Measurements from ENCODE around the gene PUM1.
"Not testable (repeated sequence)": the region's sequence is repeated elsewhere in the genome, so short reads cannot be mapped to it uniquely, and the experiment has no call there.

The PUM1 gene, protein sequence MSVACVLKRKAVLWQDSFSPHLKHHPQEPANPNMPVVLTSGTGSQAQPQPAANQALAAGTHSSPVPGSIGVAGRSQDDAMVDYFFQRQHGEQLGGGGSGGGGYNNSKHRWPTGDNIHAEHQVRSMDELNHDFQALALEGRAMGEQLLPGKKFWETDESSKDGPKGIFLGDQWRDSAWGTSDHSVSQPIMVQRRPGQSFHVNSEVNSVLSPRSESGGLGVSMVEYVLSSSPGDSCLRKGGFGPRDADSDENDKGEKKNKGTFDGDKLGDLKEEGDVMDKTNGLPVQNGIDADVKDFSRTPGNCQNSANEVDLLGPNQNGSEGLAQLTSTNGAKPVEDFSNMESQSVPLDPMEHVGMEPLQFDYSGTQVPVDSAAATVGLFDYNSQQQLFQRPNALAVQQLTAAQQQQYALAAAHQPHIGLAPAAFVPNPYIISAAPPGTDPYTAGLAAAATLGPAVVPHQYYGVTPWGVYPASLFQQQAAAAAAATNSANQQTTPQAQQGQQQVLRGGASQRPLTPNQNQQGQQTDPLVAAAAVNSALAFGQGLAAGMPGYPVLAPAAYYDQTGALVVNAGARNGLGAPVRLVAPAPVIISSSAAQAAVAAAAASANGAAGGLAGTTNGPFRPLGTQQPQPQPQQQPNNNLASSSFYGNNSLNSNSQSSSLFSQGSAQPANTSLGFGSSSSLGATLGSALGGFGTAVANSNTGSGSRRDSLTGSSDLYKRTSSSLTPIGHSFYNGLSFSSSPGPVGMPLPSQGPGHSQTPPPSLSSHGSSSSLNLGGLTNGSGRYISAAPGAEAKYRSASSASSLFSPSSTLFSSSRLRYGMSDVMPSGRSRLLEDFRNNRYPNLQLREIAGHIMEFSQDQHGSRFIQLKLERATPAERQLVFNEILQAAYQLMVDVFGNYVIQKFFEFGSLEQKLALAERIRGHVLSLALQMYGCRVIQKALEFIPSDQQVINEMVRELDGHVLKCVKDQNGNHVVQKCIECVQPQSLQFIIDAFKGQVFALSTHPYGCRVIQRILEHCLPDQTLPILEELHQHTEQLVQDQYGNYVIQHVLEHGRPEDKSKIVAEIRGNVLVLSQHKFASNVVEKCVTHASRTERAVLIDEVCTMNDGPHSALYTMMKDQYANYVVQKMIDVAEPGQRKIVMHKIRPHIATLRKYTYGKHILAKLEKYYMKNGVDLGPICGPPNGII
- long read RNA-seq, donor 1, full-length matches to known transcripts: 2 of 2 reads
- long read RNA-seq, donor 1, partial matches to known transcripts: 0 of 2 reads
- long read RNA-seq, donor 1, other reads (novel, unspliced or antisense): 0 of 2 reads
- long read RNA-seq, donor 2, full-length matches to known transcripts: 2 of 2 reads
- long read RNA-seq, donor 2, partial matches to known transcripts: 0 of 2 reads
- long read RNA-seq, donor 2, other reads (novel, unspliced or antisense): 0 of 2 reads
- long read RNA-seq, donor 3, partial matches to known transcripts: 5 of 7 reads
- long read RNA-seq, donor 3, other reads (novel, unspliced or antisense): 0 of 7 reads
- long read RNA-seq, donor 4, full-length matches to known transcripts: 3 of 19 reads
- long read RNA-seq, donor 4, partial matches to known transcripts: 16 of 19 reads
- long read RNA-seq, donor 4, other reads (novel, unspliced or antisense): 0 of 19 reads
- long read RNA-seq, donor 5, full-length matches to known transcripts: 3 of 14 reads
- long read RNA-seq, donor 5, partial matches to known transcripts: 11 of 14 reads
- long read RNA-seq, donor 5, other reads (novel, unspliced or antisense): 0 of 14 reads
- long read RNA-seq, donor 6, full-length matches to known transcripts: 1 of 85 reads
- long read RNA-seq, donor 6, partial matches to known transcripts: 84 of 85 reads
- long read RNA-seq, donor 6, other reads (novel, unspliced or antisense): 0 of 85 reads
- long read RNA-seq, donor 7, full-length matches to known transcripts: 2 of 56 reads
- long read RNA-seq, donor 7, partial matches to known transcripts: 54 of 56 reads
- long read RNA-seq, donor 7, other reads (novel, unspliced or antisense): 0 of 56 reads
- long read RNA-seq, donor 8, full-length matches to known transcripts: 5 of 20 reads
- long read RNA-seq, donor 8, partial matches to known transcripts: 15 of 20 reads
- long read RNA-seq, donor 8, other reads (novel, unspliced or antisense): 0 of 20 reads

DNA sequence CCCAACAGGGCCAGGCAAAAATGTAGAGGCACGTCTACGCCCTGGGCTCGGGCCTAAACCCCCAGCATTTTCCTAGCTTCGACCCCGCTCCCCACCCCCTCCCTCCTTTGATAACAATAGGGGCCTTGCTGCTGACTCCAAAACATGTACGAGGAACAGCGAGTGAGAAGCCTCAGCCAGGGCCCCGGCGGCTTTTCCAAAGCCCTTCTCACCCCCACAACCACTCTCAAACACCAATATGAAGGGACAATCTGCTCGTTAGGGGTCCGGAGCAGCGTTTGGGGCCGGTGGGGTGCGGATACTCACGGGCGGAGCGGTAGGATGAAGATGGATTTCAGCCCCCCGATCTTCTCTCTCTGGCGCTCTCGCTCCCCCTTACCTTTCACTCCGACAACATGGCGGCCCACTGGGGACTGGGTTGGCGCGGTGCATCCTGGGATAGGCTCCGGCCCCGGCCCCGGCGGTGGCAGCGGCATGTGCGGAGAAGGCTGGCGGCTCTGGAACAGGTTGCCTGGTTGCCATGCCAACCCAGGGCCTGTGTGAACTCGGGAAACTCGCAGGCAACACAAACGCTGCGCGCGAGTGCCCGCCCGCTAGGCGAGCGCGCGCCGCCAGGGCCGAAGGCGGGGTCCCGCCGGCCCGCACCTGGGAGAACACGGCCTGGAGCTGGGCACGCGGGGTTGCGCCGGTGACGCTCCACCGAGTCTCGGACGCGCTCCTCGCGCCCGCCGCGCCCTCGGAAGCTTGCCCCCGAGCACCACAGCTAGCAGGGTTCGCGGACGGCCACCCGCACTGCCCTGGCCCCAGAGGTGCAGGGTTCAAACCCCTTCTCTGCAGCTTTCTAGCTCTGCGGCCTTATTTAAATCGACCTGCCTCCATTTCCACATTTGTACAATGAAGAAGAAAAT lies at the start of gene PUM1:
Gene PUM1, minus strand, starts transcription at position 408 of the 908 bp plus-strand sequence. CDS start 6,151 bp downstream, outside the sequence.
- peak; percentile 99 for DNase-seq

DNA sequence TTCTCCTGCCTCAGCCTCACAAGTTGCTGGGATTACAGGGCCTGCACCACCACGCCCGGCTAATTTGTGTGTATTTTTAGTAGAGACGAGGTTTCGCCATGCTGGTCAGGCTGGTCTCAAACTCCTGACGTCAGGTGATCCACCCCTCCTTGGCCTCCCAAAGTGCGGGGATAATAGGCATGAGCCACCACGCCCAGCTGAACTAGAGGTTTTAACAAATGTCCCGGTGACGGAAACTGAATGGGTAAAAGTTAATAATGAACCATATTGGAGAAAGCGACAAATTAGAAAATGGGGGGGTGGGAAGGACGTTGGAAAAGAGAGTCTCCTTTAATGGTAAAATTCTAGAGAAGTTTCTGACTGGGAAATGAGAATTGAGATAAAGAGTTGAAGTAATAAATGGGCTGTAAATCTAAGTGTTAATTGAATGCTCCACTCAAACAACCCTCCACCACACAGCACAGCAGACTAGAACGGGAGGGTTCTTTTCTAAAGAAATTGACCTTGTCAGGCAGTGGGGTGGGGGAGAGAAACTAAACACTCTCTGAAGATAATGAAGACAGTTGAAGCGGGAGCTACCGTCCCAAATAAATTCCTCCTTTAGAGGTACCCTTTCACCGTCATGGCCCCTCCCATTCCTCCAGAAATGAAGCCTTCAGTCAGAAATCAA lies 46.9 kb upstream of the PUM1 start:
- DNase-seq: peak; percentile 26

DNA sequence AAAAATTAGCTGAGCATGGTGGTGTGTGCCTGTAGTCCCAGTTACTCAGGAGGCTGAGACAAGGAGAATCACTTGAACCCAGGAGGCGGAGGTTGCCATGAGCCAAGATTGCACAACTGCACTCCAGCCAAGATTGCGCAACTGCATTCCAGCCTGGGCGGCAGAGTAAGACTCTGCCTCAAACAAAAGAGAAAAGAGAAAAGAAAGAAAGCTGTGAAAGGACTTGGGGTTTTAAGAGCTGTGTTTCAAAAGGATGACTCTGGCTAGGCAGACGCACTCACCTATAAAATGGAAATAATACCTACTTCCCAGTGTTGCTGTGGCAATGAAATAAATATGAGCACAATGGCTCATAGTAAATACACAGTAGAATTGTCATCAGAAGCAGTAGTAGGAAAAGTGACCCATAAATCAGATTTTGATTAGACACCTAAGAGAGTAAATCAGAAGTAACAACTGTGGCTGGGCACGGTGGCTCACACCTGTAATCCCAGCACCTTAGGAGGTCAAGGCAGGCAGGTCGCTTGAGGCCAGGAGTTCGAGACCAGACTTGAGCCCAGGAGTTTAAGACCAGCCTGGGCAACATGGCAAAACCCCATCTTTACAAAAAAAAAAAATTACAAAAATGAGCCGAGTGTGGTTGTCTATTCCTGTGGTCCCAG lies 45.9 kb upstream of the PUM1 start:
- DNase-seq: no peak

DNA sequence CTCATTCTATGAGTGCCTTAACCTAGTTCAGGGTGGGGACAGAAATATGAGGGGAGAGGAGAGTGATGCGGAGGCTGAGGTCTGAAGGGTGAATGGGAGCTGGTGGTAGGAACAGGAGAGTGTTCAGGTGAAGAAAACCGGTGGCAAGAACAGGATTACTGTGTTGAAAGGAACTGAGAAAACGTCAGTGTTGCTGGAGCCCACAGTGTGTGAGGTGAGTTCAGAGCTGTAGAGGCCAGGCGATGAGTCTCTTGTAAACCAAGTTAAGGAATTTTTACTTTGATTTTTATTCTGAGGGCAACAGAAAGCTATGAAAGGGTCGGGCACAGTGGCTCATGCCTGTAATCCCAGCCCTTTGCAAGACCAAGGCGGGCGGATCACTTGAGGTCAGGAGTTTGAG lies 45.3 kb upstream of the PUM1 start:
- DNase-seq: no peak

DNA sequence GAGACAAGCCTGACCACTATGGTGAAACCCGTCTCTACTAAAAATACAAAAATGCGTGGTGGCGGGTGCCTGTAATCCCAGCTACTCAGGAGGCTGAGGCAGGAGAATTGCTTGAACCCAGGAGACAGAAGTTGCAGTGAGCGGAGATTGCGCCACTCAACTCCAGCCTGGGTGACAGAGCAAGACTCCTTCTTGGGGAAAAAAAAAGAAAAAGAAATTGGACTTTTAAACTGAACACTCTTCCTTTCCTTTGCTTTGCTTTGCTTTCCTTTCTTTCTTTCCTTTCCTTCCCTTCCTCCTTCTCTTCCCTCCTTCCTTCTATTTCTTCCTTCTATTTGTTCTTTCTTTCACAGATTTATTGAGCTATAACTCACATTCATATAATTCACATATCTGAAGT lies 43.3 kb upstream of the PUM1 start:
- no peak for DNase-seq

DNA sequence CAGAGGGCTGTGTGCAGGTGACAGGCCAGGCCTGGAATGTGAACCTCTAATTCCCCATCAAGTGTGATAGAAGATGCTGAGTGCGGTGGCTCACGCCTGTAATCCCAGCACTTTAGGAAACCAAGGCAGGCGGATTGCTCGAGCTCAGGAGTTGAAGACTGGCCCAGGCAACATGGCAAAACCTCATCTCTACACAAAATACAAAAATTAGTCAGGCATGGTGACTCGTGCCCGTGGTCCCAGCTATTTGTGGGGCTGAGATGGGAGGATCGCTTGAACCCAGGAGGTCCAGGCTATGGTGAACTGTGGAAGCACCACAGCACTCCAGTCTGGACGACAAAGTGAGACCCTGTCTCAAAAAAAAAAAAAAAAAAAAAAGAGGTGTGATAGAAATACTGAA lies 40.1 kb upstream of the PUM1 start:
- DNase-seq: no peak

DNA sequence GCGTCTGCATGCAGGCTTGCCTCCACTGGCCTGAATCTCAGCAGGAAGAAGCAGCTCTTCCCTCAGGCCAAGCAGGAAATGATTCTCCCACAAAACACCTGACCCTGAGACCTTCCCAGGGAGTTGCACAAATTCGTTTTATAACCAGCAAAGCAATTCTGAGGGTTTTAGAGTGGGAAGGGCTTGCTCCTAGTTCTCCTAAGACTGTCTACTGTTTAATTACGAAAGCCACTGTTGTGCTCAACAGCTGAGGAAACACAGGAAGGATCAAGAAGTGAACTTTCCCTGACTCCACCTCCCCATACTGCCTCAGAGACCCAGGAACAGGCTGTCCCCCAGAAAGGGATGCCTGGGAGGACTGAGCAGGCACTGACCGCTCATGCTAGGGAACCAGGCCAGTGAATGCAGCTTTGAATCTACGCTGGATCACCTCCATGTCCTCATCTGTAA lies 37.0 kb upstream of the PUM1 start:
- no peak for DNase-seq

DNA sequence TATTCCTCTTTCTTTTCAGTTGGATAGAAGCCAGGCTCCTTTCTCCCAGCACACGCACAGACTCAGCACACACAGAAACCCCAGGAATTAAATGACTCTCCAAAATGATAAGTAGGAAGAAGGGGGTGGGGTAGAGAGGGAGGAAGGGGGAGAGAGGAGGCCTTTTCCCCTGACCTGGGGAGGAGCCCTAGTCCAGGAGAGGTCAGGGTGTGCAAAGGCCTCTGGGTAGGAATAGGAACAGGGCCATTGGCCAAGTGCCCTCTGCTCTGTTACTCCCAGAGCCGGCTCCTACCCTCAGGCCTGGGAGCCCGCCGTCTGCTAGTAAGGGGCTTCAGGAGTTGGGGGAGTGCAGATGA lies 35.6 kb upstream of the PUM1 start:
- no peak for DNase-seq

DNA sequence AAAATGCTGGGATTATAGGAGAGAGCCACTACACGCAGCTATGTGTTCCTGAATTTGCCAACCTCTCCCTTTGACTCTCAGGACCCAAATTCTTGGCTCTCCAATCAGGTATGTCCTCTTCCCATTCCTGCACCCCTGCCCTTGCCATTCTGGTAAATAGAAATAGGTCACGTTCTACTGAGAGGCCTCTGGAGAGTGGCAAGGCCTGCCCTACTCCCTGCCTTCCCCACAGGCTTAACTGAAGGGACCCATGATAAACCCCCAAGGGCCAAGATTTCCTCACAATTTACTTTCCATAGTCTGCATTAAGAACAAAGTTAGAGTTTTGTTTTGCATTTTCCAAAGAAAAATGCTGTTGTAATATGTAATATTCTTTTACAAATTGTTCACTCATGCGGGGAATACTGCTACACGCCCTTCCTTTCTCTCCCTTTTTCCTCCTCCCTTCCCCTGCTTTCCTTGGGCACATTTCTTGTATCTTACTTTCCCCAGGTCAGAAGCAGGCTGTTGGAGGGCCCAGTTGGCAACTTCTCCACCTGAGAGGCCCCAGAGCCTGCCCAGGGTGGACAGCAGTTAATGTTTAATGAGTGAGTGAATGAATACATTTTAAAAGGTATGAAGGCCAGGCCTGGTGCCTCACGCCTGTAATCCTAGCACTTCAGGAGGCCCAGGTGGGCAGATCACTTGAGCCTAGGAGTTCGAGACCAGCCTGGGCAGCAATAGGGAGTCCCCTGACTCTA lies 33.9 kb upstream of the PUM1 start:
- no peak for DNase-seq

DNA sequence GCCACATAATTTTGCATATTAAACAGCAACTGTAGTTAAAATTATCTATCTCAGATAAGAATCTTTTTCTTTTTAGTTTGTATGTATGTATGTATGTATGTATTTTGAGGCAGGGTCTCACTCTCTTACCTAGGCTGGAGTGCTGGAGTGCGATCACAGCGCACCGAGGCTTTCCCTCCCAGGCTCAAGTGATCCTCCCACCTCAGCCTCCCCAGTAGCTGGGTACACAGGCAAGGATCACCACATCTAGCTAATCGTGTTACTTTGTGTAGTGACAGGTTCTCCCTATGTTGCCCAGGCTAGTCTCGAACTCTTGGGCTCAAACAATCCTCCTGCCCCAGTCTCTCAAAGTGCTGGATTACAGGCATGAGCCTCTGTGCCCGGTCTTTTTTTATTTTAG lies 30.5 kb upstream of the PUM1 start:
- no peak for DNase-seq

DNA sequence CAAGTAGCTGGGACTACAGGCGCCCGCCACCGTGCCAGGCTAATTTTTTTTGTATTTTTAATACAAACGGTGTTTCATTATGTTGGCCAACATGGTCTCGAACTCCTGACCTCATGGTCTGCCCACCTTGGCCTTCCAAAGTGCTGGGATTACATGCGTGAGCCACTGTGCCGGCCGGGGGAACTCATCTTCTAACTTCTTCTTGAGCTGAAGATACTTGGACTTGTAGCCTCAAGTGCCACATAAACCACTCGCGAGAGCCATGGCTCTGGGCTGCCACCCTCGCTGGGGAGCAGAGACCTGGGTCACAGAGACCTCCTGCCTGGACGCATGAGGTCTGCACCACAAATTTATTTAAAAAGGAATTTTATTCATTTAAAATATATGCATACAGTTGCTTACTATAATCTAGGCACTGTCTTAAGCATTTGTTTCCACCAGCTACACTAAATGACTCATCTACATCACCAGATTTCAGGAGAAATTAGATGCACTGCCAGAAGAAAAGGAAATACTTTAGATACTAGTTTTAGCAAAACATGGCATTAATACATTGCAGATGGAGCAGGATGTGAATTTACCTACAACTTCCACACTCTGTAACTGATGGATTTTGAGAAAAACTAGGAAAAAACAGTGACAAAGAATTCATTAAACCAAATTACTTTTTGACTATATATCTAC lies 29.9 kb upstream of the PUM1 start:
- DNase-seq: no peak

DNA sequence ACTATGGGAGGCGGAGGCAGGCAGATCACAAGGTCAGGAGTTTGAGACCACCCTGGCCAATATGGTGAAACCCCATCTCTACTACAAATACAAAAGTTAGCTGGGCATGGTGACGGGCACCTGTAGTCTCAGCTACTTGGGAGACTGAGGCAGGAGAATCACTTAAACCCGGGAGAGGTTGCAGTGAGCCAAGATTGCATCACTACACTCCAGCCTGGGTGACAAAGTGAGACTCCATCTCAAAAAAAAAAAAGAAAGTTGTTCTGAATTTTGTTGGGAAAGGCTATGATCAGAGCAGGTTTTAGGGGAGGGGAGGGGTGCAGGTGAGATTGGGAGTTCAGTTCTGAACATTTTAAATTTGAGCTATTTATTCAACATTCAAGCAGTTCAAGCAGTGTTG lies 22.6 kb upstream of the PUM1 start:
- DNase-seq: not testable (repeated sequence)

DNA sequence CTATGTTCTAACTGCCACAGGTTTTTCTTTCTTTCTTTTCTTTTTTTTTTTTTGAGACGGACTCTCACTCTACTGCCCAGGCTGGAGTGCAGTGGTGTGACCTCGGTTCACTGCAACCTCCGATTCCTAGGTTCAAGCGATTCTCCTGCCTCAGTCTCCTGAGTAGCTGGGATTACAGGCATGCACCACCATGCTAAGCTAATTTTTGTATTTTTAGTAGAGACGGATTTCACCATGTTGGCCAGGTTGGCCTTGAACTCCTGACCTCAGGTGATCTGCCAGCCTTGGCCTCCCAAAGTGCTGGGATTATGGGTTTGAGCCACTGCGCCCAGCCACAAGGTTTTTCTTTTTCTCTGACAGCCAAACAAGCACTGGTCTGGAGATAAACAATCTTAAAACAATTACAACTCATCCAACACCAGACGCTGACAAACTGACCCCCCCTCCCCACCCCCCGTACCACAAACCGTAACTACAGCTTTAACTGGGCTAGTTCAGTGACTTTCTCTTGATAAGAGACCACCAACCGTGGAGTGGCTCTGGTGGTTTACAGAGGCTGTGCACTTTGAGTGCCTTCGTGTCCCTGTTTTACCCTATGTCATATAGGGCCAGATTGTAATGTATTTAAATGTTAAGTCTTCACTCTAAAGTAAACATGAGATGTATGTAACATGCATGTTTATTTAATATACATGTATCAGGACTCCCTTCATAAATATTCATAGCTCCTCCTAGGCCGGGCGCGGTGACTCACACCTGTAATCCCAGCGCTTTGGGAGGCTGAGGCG lies 19.5 kb upstream of the PUM1 start:
- DNase-seq: no peak

DNA sequence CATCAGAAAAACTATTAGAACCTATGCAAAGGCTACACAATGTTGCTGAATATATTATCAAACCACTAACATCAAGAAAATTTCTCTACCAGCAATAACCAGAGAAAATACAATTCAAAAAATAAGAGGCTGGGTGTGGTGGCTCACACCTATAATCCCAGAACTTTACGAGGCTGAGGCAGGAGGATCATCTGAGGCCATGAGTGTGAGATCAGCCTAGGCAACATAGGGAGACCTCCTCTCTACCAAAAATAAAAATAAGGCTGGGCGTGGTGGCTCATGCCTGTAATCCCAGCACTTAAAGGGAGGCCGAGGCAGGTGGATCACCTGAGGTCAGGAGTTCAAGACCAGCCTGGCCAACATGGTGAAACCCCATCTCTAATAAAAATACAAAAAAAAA lies 16.9 kb upstream of the PUM1 start:
- DNase-seq: no peak

DNA sequence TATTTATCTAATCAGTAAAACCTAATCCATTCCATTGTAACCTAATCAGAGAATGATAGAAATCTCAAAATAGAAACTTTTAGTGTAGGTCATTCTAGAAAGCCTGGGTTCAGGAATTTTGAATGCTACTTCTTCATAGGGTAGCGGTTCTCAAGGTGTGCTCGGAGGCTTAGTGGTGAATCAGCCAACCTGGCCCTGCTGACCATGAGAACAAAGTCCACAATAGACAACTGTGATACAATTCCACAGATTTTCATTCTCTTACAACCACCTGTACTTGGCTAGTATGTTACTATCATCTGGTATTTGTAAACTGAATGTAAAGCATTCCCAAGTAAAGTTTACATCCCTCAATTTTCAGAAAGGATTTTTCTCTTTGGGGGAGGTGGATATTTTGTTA lies 7.5 kb upstream of the PUM1 start:
- DNase-seq: no peak

DNA sequence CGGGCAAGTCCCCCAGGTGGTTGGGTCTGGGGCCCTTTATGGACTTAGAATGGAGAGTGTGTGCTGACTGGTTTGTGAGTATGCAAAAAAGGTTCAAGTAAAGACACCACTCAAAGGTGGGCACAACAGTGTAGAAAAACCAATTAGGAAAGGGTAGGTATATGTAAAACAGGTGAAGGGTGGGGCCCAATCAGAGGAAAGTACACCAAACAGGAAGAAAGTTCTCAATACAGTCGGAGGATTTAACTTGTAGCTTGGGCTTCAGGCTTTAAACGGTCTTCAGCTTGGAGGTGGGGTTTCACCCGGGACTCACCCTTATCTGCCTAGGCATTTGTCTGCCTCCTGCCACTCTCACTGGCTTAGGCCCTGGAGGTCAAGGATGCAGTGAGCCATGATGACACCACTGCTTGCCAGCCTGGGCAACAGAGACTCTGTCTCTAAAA lies 6.8 kb upstream of the PUM1 start:
- no peak for DNase-seq

Measured in right kidney (tissue), 9 donors.